Measurements from ENCODE around the gene NEK5.
"Not testable (repeated sequence)": the region's sequence is repeated elsewhere in the genome, so short reads cannot be mapped to it uniquely, and the experiment has no call there.

The NEK5 gene

DNA sequence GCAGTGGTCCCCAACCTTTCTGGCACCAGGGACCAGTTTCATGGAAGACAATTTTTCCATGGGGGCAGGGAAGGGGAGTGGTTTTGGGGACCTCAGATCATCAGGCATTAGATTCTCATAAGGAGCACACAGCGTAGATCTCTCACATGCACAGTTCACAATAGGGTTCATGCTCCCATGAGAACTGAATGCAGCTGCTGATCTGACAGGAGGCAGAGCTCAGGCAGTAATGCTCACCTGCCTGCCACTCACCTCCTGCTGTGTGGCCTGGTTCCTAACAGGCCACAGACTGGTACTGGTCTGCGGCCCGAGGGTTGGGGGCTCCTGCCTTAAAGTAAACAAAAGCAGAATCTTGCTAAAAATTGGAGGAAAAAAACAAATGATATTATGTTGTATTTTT, 67.8 kb downstream of the NEK5 start:
- DNase-seq, result not testable (repeated sequence)

DNA sequence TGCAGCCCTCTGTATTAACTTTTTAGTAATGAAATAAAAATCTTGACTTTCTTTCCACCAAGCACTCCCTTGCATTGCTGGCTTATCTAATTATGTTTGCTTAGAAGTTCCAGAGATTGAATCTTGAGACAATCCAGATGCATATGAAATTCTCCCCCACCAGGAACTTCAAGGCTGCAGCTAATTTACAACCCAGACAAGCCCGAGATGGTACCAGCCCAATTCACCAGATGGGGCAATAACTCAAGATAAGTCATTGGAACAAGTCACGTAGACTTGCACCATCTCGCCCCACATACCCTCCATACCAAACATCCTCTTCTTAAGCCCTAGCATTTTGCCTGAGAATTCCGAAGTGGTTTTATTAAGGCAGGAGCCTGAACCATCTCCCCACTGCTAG, 75.4 kb downstream of the NEK5 start:
- DNase-seq, result no peak

DNA sequence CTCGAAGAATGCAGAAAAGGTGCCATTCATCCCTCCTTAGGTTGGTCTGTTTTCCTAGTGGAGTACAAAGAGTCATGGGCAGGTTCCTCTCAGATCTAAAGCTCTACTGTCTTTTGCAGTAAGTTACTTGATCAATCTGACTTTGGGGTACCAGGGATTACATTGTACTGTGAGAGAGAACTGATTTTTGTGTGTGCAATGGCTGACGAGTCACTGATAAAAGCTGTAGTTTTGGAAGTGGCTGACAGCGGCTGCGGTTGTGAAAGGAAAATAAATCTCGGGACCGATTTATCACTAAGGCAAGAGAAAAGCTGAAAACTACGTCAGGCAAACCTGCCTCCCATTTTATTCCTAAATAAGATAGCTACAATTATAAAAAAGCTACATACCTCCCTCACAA, 77.5 kb downstream of the NEK5 start:
- DNase-seq, result no peak

DNA sequence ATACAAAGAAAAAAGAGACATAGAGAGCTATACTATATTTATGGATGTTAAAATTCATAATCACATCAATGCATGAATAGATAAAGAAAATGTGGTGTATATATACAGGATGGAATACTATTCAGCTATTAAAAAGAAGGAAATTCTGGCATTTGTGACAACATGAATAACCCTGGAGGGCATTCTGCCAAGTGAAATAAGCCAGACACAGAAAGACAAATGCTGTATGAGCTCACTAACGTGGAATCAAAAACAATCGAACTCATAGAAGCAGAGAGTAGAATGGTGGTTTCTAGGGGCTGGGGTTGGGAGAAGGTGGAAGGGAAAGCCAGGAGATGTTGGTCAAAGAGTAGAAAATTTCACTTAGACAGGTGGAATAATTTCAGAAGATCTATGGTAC, 80.4 kb downstream of the NEK5 start:
- no peak for DNase-seq

DNA sequence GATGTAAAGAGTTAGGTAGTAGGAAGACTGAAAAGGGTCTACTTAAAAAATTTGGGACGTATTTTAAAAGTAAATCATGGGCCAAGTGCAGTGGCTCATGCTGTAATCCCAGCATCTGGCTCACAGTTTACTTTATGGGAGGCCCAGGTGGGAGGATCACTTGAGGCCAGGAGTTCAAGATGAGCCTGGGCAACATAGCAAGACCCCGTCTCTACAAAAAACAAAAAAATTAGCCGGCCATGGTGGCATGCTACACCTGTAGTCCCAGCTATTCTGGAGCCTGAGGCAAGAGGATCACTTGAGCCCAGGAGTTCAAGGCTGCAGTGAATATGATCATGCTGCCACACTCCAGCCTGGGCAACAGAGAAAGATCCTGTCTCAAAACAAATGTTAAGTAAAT, 81.4 kb downstream of the NEK5 start:
- no peak for DNase-seq

DNA sequence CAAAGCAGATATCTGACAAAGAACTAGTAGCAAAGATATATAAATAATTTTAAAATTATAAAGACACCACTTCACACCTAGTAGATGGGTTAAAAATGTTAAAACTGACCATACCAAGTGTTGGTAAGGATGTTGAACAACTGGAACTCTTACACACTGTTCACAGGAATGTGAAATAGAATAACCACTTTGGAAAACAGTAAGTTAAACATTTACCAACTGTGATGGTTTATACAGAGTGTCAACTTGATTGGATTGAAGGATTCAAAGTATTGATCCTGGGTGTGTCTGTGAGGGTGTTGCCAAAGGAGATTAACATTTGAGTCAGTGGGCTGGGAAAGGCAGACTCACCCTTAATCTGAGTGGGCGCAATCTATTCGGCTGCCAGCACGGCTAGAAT, 85.2 kb downstream of the NEK5 start:
- DNase-seq, result no peak

DNA sequence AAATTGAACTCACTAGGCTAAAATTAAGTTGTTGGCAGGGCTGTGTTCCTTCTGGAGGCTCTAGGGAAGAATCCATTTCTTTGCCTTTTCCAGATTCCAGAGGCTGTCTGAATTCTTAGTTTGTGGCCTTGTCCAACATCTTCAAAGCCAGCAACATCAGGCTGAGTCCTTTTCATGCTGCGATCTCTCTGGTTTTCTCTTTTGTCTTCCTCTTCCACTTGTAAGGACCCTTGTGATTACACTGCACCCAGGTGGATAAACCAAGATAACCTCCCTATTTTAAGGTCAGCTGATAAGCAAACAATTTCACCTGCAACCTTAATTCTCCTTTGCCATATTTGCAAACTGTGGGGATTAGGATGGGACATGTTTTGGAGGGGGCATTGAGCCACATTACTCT, 92.8 kb downstream of the NEK5 start:
- no peak for DNase-seq

DNA sequence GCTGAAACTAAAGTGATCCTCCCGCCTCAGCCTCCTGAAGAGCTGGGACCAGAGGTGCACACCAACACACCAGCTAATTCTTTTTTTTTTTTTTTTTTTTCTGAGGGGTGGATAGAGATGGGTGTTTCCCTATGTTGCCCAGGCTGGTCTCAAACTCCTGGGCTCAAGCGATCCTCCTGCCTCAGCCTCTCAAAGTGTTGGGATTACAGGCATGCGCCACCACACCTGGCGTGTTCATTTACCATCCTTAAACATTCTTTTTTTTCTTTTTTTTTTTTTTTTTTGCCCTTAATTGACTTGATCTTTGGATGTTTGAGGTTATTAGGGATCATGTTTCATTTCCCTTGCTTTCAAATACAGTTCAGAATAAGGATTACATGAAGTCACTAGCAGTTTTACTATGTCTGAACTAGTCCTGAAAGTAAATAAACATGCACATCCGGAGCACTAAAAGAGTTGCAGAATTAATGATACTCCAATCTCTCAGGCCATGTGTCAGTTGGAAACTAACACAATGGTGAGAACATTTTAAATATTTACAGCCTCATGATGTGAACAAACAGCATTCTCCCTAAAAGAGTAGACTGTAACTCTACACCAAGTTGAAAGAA, 94.2 kb downstream of the NEK5 start:
- DNase-seq, result no peak

DNA sequence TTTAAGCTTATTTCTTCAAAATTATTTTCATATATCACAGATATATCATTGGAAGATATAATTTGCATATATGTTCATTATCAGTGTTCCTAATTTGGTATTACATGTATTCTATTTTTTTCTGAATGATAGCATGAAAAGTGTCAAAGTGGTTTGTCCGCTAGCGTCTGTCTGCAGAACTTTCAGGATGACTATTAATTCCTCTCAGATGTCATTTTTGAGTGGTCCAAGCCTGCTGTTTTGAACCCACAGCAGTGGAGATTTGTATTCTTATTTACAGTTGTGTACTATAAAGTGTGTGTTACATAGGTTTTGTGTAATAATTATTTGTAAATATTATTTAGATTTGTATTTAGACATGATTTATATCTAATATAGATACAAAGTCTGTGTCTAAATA, 95.8 kb downstream of the NEK5 start:
- DNase-seq, result no peak

DNA sequence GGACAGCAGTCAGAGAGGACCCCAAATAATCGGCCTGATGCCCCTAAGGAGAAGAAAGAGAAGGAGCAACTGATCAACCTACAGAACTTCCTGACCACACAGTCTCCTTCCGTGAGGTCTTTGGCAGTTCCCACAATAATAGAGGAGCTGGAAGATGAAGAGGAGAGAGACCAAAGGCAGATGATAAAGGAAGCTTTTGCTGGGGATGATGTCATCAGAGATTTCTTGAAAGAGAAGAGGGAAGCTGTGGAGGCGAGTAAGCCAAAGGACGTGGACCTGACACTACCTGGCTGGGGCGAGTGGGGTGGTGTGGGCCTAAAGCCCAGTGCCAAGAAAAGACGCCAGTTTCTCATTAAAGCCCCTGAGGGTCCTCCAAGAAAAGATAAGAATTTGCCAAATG, 98.5 kb downstream of the NEK5 start:
- not testable (repeated sequence) for DNase-seq

DNA sequence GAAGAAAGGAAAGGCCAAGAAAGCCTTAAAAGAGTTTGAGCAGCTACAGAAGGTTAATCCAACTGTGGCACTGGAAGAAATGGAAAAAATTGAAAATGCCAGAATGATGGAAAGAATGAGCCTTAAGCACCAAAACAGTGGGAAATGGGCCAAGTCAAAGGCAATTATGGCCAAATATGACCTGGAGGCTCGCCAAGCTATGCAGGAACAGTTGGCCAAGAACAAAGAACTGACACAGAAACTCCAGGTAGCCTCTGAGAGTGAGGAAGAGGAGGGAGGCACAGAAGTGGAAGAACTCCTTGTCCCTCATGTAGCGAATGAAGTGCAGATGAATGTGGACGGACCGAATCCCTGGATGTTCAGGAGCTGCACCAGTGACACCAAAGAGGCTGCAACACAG, 99.3 kb downstream of the NEK5 start:
- DNase-seq, result no peak

DNA sequence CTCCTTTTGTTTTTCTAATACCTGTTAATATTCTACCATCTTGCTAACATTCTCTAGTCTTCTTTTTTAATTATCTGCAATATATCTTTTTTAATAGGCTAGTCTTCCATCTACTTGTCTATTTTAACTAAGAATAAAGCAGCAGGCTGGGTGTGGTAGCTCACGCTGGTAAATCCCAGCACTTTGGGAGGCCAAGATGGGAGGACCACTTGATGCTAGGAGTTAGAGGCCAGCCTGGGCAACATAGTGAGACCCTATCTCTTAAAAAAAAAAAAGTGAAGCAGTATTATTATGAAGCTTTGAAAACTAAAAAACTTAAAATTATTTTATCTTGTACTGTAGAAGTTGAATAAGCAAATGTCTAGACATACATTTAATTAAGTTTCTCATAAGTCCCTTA, 101.0 kb downstream of the NEK5 start:
- no peak for DNase-seq

DNA sequence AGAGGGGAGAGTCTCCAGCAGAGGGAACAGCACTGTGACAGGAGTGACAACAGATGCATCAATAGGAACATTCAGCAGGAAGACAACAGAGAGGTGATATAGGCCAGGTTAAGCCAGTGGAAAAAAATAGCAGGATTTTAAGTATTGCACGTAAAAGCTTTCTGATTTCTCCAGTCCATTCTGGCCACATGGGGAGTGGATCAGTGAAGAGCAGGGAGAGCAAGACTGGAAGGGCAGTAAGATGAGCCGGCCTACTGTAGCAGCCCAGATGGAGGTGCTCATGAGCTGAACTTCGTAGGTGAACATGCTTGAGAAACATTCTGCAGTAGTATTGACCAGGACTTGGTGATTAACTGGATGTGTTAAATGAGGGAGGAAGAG, 102.6 kb downstream of the NEK5 start:
- no peak for DNase-seq

DNA sequence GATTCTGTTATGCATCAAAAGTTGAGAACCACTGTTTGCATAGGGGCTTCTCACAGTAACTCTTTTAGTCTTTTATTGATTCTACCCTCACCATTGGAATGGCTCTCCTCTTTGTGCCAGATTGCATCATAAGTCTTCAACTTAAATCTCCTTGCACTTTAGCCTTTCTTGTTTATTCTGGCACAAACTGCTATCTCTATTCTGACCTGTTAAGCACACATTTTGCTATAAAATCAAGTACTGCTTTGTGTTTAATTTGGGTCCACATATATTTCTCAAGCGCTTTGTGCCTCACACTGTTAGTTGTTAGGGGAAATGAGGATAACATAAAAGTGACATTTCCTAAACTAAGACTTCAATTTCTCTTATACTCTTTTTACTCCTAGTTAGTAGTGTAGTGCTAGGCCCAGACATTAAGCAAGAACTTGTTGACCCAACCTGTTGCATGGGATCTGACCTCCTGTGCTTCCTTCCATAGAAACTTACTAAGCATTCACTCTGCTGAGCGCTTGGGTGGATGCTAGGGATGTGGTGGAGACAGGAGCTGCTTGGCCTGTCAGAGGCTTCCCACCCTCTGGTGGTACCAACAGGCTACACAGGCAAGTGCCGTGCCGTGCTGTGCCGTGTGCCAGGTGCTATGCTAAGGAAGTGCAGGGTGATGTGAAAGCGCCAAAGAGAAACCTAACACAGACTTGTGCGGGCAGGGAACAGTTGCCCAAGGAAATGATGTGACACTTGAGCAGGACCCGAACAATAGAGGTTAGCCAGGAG, 103.2 kb downstream of the NEK5 start:
- DNase-seq, result no peak

DNA sequence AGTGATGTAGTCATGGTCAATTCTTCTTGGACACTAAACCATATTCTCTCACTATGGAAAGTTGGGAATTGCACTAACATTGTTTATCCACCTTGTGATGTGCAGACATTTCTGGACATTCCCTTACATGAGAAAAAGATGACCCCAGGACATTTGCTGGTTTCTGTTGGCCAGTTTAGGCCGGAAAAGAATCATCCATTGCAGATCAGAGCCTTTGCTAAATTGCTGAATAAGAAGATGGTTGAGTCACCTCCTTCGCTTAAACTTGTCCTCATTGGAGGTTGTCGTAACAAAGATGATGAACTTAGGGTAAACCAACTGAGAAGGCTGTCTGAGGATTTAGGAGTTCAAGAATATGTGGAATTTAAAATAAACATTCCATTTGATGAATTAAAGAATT, 104.4 kb downstream of the NEK5 start, which contains the start of gene UTP14C:
Gene UTP14C, plus strand, starts transcription at position 211 of the 400 bp plus-strand sequence. CDS start 4,114 bp downstream, outside the sequence.
- no peak for DNase-seq

DNA sequence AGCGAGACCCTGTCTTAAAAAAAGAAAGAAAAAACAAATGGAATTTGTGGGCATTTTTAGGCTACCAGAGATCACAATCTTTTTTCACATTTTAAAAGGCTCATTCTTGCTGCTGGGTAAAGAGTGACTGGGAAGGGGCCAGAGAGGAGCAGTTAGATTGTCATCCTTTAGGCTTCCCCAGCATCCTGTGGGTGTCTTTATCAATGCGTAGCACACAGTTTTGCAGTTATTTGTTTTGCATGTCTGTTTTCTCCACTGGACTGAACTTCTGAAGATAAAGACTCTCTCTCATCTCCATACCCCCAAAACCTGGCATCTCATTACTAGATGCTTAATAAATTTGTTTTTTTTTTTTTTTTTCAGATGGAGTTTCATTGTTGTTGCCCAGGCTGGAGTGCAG, 106.5 kb downstream of the NEK5 start:
- DNase-seq, result no peak

DNA sequence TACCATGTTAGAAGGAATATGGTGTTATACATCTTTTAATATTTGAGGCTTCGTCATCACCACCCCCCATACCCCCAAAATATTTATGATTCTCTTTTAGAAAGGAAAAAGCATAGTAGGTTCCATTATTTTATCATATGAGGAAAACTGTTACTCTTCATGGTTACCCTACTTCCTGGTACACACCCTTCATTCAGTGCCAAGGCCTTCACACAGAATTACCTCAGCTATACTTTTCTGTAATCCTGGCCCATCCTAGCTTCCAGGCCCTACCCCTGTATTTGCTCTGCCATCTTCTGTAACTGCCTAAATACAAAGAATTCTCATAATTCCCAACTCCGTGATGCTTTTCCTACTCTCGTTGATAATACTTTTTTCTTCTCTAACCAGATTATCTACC, 108.7 kb downstream of the NEK5 start:
- DNase-seq, result no peak

DNA sequence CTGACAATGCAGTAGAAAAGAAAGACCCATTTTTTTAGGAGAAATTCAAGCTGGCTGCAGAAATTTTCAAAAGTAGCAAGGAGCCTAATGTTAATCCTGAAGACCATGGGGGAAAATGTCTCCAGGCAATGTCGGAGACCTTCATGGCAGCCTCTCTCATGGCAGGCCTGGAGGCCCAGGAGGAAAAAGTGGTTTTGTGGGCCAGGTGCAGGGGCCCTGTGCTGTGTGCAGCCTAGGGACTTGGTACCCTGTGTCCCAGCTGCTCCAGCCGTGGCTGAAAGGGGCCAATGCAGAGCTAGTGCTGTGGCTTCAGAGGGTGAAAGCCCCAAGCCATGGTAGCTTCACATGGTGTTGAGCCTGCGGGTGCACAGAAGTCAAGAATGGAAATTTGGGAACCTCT, 112.6 kb downstream of the NEK5 start:
- DNase-seq, result no peak

DNA sequence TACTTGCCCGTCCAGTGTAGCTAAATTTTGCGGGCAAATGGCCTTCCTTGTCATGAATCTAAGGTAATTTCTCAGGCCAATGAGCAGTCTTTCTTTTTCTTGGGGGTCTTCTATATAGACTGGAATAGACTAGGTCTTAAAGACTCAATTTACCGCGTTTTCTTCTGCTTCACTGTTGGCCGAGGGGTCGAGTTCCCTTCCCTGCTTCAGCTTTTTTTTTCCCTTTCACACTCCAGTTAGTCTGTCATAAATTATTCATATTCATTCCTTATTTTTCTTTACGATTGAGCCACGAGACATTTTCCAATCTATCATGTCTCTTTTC, 116.4 kb downstream of the NEK5 start:
- DNase-seq, result no peak

DNA sequence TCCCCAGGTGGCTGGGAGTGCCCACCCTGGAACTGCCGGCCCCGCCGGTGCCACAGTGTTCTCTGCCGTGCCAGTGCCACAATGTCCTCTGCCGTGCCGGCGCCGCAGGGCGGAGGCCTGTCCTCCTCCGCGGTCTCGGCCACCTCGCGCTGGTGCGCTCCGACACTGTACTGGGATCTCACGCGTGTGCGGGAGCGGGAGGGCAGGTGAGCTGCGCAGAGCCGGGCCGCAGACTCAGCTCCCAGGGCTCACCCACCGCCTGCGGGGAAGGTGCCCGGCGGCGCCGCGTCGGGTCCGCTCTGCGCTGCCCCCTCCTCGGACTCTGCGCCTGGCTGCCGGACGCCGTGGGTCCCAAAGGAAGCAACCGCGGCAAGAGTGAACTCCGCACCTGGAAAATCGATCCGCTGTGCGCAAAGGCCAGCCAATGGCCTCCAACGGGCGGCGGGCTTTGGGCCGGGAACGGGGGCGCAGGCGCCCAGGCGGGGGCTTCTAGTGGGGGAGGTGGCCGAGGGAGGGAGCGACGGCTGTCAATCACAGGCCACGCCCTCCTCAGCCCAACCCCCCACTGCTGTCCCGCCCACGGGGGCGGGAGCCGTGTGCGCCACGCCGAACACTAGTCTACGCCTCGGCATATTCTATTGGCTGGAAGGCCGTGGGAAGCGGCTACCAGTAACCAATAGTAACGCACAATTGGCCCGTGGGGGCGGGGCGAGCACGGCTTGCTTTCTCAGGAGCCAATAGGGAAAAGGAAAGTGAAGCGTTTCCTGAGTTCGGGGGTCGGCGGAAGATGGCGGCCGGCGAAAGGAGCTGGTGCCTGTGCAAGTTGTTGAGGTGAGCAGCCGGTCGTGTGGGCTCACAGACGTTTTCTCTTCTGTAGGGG, 117.0 kb downstream of the NEK5 start, which contains the start of gene ALG11:
Gene ALG11, plus strand, starts transcription at position 767 of the 880 bp plus-strand sequence. Its CDS starts 21 bp downstream, at position 788.
- peak; percentile 100 for DNase-seq

DNA sequence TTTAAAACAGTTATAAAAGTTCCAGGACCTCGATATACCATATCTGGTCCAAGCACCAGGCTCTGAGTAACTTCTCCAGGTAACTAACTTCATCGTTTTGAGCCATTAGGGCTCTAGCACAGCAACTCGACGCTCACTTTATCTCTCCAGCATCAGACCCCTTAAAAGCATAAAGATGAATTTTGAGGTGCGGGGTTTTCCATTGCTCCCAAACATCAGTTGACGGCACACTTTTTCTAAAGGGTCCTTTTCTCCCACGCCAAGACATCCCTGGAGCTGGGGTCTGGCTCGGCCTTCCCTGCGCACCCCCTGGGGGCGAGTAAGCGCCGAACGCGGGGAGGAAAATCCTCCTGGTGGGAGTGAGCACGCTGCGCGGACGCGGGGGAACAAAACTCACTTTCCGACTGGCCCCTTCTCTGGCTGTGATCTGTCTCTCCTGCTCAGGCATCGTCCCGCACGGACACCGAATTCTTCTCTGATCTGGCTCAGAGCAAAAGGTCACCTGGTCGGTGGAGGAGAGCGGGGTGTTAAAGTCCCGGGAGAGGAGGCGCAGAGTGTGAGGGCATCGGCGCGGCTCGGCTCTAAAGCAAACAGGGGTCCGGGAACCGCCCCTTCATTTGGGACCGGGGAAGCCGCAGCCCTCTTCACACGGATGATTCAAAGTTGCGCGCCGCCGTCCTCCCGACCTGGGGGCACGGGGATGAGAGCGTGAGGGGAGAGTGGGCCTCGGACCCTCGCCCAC, 117.8 kb downstream of the NEK5 start, which contains the start of gene ATP7B:
Gene ATP7B, minus strand, starts transcription at position 561 of the 742 bp plus-strand sequence. Its CDS starts 113 bp downstream, at position 448.
- DNase-seq, result peak; percentile 9

DNA sequence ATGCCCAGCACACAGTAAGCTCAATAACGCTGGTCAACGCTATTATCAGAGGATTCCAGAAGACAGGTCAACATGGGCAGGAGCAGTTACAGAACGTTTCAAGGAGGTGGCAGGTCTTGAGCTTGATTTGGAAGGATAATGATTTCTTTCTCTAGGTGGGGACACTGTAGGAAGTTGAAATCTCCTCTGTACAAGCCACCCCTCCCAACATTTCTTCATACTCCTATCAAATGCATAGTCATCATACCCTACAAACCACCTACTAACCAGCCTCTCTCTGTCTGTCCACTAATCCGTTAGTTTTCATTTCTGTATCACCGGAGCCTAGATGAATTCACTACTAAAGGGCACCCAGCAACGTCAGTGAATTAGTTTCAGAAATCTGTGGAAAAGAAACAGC, 118.9 kb downstream of the NEK5 start:
- DNase-seq, result no peak

All from suppressor macrophage treated with lipopolysaccharide for 4 hours (primary cell).